MCF 10A (cell line): ENCODE results near the gene LHX3. TPM values are rescaled to one million over a fixed set of nuclear protein-coding genes. Genes with fewer than 3 reads are reported as not detected.

Experiments
- BruUV-seq: library from RNA; stranded (reverse); fragments of 400-500 nt; replicated peaks from 2 replicates; lab custom pipeline; 2021; lab: Mats Ljungman, UMichigan
- CTCF ChIA-PET: fragments of 300-600 bp; sonication (Branson Sonifier 250); formaldehyde crosslinking; extraction: SDS; loops from one replicate; lab custom pipeline; 2021; ENCODE audit warnings: antibody characterized with exemption, inconsistent platforms; lab: Yijun Ruan, JAX
- POLR2A ChIA-PET: fragments of 300-600, 350-650 bp; sonication (Branson Sonifier 250); formaldehyde crosslinking; extraction: SDS; loops from one replicate; lab custom pipeline; 2020; ENCODE audit warnings: antibody characterized with exemption, inconsistent platforms; lab: Yijun Ruan, JAX
- DNase-seq: peaks from one replicate; pipeline ENCODE4 v3.0.0-alpha.2; 2018; ENCODE audit not compliant: unreplicated experiment
- H3K27ac Mint-ChIP-seq: one replicate; pipeline ENCODE4 v1.8.0; 2022; ENCODE audit warnings: mild to moderate bottlenecking, low read depth, mixed read lengths; ENCODE audit not compliant: unreplicated experiment
- H3K27me3 Mint-ChIP-seq: one replicate; pipeline ENCODE4 v1.8.0; 2022; ENCODE audit warnings: mixed read lengths; ENCODE audit not compliant: insufficient read depth, unreplicated experiment
- H3K36me3 Mint-ChIP-seq: one replicate; pipeline ENCODE4 v1.8.0; 2022; ENCODE audit warnings: mild to moderate bottlenecking, moderate library complexity, mixed read lengths; ENCODE audit not compliant: insufficient read depth, unreplicated experiment
- H3K4me1 Mint-ChIP-seq: one replicate; pipeline ENCODE4 v1.8.0; 2022; ENCODE audit warnings: mixed read lengths; ENCODE audit not compliant: insufficient read depth, unreplicated experiment
- H3K4me3 Mint-ChIP-seq: one replicate; pipeline ENCODE4 v1.8.0; 2022; ENCODE audit warnings: mild to moderate bottlenecking, moderate library complexity, mixed read lengths; ENCODE audit not compliant: unreplicated experiment
- H3K9me3 Mint-ChIP-seq: one replicate; pipeline ENCODE4 v1.8.0; 2022; ENCODE audit warnings: mixed read lengths; ENCODE audit not compliant: unreplicated experiment
- intact Hi-C: fragments of 100-400 bp; cut with micrococcal nuclease; formaldehyde crosslinking; loops from 2 replicates; pipeline ENCODE4 v1.14.1; 2022
- total RNA-seq: library from RNA; stranded (reverse); gene quantifications from 2 replicates; pipeline ENCODE4 v1.2.3, GENCODE V29; 2022
- TF ChIP-seq, protein P1 (sequence below): fragments of 200-600 bp; IDR thresholded peaks from one replicate; pipeline ENCODE4 v1.8.0; 2022; ENCODE audit warnings: antibody characterized with exemption, mild to moderate bottlenecking; ENCODE audit not compliant: unreplicated experiment

LHX3 gene
- total RNA-seq, 1 experiment from 2014 or later = 0.26 TPM

DNA sequence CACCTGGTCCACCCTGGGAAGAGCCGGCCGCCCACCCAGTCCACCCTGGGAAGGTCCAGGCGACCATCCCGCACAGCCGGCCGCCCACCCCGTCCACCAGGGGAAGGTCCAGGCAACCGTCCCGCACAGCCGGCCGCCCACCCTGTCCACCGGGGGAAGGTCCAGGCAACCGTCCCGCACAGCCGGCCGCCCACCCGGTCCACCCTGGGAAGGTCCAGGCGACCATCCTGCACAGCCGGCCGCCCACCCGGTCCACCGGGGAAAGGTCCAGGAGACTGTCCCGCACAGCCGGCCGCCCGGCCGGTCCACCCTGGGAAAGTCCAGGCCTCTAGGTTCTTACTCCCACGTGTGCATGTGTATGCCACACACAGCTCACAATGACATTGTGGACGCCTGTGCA is 47.4 kb upstream of the LHX3 start:
- no peak for DNase-seq
- ChIA-PET CTCF (interaction anchor here (1.3 kb wide), 1 partner anchor 32 kb away, joined by 5 read pairs; no protein-coding TSS in a partner anchor), POLR2A (no interaction called here)
- TF ChIP-seq, protein P1, sequence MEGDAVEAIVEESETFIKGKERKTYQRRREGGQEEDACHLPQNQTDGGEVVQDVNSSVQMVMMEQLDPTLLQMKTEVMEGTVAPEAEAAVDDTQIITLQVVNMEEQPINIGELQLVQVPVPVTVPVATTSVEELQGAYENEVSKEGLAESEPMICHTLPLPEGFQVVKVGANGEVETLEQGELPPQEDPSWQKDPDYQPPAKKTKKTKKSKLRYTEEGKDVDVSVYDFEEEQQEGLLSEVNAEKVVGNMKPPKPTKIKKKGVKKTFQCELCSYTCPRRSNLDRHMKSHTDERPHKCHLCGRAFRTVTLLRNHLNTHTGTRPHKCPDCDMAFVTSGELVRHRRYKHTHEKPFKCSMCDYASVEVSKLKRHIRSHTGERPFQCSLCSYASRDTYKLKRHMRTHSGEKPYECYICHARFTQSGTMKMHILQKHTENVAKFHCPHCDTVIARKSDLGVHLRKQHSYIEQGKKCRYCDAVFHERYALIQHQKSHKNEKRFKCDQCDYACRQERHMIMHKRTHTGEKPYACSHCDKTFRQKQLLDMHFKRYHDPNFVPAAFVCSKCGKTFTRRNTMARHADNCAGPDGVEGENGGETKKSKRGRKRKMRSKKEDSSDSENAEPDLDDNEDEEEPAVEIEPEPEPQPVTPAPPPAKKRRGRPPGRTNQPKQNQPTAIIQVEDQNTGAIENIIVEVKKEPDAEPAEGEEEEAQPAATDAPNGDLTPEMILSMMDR = no peak
- Mint-ChIP-seq H3K27ac (no peak overlapping the region), H3K36me3 (peaks cover 4% of the 10 kb centered on the region), H3K4me1 (peaks cover 7% of the 10 kb centered on the region), H3K4me3 (no peak overlapping the region), H3K9me3 (no peaks in the 10 kb centered on the region), H3K27me3 (no peaks in the 10 kb centered on the region)
- intact Hi-C loops = no loop called here
- BruUV-seq = no TSS peak

DNA sequence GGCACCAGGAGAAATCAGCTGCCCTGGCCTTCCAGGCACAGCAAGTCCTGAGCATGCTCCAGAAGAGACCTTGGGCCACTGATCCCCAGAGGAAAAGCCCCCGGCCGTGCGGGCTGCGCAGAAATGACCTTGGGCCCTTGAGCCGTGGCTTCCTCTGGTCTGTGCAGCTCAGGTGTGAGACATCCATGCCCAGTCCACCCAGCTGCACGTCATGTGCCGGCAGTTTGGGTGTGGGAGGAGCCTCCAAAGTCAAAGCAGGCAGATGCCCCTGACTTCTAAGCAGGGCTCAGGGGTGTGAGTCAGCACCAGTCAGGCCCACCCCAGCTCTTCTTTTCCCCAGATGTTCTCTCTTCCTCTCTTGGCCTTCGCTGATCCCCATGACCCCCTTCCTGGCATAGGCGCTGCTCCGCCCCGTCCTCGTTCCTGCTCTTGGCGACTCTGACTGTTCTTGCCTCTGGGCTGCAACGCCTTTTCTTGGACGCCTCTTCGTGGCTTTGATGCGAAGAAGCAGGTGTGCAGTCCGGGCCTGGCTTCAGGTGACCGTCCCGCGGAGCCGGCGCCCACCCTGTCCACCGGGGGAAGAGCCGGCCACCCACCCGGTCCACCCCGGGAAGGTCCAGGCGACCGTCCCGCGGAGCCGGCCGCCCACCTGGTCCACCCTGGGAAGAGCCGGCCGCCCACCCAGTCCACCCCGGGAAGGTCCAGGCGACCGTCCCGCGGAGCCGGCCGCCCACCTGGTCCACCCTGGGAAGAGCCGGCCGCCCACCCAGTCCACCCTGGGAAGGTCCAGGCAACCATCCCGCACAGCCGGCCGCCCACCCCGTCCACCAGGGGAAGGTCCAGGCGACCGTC is 46.6 kb upstream of the LHX3 start:
- no peaks in the 10 kb centered on the region for H3K9me3 Mint-ChIP-seq
- no peaks in the 10 kb centered on the region for H3K27me3 Mint-ChIP-seq
- intact Hi-C loops = no loop called here
- DNase-seq = no peak
- TF ChIP-seq, protein P1 = no peak
- H3K4me1 Mint-ChIP-seq = peaks cover 7% of the 10 kb centered on the region
- CTCF ChIA-PET = interaction anchor here (0.6 kb wide), 1 partner anchor 26 kb away, joined by 3 read pairs; no protein-coding TSS in a partner anchor
- BruUV-seq = no TSS peak
- no peak overlapping the region for H3K4me3 Mint-ChIP-seq
- H3K27ac Mint-ChIP-seq = no peak overlapping the region
- peaks cover 7% of the 10 kb centered on the region for H3K36me3 Mint-ChIP-seq
- POLR2A ChIA-PET = no interaction called here

DNA sequence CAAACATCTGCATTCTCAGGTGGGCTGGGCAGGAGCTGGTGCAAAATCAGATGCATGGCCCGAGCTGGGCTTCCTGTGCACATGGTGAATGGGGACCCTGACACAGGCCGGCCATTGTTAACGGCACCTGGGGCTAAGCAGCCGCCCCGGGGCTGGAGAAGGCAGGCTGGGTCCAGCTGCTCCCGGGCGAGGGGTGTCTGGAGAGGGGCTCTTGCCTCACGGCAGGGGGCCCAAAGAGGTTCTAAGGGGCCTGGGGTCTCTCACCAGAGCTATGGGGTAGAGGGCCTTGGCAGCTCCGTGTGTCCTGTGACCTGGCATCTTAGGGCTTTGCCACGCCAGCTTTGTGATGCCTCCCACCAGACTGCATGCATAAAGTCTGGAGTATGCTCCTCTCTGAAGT is 45.7 kb upstream of the LHX3 start:
- POLR2A ChIA-PET = interaction anchor here (0.5 kb wide), 1 partner anchor 289 kb away, joined by 3 read pairs; the partner anchor contains the start of gene UBAC1
- Mint-ChIP-seq H3K36me3 (peaks cover 7% of the 10 kb centered on the region), H3K27ac (no peak overlapping the region), H3K4me1 (peaks cover 7% of the 10 kb centered on the region), H3K4me3 (no peak overlapping the region), H3K27me3 (no peaks in the 10 kb centered on the region), H3K9me3 (no peaks in the 10 kb centered on the region)
- TF ChIP-seq, protein P1 = no peak
- no TSS peak for BruUV-seq
- CTCF ChIA-PET = interaction anchor here (0.6 to 1.6 kb wide), 2 partner anchors 17 to 25 kb away, joined by 3 read pairs; no protein-coding TSS in a partner anchor
- intact Hi-C loops = no loop called here
- no peak for DNase-seq

DNA sequence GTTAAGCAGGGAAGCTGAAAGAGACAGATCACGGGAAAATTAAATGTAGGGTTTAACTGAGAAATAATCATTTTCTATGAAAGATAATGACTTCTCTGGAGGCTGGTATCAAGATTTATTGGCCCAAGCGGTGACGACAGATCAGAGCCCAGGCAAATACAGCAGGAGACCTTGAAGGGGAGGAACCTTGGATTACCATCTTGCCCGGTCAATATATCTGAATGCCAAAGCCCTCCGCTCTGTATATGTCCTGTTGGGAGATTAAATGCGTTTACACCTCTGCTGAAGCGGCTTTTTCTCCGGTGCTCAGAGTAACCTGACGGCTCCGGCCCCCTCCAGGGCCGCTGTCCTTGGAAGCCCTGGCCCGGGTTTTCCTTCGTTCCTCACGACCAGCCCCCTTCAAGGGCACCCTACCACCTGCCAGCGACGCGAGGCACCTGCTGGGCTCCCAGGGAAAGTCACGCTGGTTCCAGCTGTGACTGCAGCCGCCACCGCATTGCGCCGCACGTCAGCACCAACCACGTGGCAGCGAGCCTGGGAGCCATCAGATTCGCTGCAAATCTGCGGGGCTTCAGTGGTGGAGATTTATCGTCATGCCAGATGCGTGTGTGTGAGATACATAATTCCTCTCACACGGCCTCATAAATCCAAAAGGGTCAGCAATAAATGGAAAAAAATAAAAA is 45.1 kb upstream of the LHX3 start:
- no peak overlapping the region for H3K27ac Mint-ChIP-seq
- intact Hi-C loops = no loop called here
- no peak overlapping the region for H3K4me3 Mint-ChIP-seq
- no peaks in the 10 kb centered on the region for H3K9me3 Mint-ChIP-seq
- BruUV-seq = no TSS peak
- no peaks in the 10 kb centered on the region for H3K27me3 Mint-ChIP-seq
- peaks cover 3% of the 10 kb centered on the region for H3K4me1 Mint-ChIP-seq
- H3K36me3 Mint-ChIP-seq = peaks cover 7% of the 10 kb centered on the region
- POLR2A ChIA-PET = interaction anchor here (0.5 kb wide), 1 partner anchor 289 kb away, joined by 3 read pairs; the partner anchor contains the start of gene UBAC1
- TF ChIP-seq, protein P1 = no peak
- CTCF ChIA-PET = interaction anchor here (1.6 kb wide), 1 partner anchor 17 kb away, joined by 3 read pairs; no protein-coding TSS in a partner anchor
- no peak for DNase-seq
